HG03025 (cell line): ENCODE measurements around the gene KIAA0513.

Experiments
- ATAC-seq: cut with Tn5 transposase; IDR thresholded peaks from one replicate; pipeline ENCODE4 v1.9.1; 2021; ENCODE audit warnings: mild to moderate bottlenecking, moderate library complexity; ENCODE audit not compliant: unreplicated experiment, low FRiP score

Gene KIAA0513

DNA sequence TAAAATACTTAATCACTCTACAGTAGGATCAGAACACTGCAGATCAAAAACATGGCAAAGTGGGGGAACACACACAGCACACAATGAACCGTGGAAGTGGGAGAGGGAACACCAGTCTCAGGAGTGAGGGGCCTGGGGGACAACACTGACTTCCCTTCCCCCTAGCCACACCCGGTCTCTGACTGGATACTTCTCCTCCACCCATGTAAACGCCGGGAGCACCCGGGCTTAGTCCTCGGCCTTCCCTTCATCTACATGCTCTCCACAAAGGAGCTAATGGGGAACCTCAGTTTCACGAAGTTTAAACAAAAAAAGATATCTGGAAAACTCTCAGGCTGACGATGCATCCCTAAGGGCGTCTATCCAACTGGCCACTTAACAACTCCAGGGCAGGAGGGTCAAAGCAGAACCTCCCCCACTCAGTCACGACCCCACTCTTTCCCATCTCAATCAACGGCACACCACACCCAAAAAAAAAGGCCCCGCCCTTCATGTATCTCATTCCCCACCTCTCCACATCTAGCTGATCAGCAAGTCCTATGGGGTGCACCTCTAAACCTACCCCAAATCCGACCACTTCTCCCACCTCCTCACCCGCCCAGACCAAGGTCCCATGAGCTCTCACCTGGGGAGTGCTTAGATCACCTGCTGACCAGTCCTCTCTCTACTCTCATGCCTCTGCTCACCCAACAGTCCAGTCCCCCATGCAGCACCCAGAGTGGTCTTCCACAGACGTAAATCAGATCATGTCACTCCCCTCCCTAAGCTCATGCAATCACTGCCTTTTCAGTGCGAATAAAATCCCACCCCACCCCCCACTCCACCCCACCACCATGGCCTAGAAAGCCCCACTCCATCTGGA is 23.6 kb upstream of the KIAA0513 start:
- ATAC-seq = no peak

DNA sequence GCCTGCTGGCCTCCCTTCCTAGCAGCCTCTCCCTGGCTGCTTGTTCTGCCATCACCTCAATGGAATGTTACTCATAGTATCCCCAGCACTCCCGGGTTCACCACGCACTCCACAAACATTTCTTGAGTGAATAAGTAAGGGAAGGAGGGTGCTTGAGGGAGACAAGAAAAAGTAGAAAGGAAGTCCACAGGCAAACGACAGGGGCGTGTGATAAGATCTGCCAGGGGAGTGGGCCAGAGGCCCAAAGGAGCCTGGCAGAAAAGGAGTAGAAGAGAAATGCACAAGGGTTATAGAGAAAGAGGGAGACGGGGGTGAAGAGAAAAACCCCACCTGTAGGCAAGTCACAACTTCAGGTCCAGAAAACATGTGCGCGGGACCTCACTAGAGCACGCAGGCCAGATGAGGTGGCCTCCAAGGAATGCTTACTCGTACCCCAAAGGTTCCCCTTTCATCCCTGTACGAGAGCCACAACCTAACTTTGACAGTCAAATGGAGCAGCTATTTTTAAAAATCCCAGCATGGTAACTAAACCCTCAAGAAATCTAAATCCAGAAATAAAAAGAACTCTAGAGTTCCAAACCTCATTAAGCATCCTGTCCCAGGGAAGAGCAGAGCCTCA is 22.9 kb upstream of the KIAA0513 start:
- ATAC-seq = no peak

DNA sequence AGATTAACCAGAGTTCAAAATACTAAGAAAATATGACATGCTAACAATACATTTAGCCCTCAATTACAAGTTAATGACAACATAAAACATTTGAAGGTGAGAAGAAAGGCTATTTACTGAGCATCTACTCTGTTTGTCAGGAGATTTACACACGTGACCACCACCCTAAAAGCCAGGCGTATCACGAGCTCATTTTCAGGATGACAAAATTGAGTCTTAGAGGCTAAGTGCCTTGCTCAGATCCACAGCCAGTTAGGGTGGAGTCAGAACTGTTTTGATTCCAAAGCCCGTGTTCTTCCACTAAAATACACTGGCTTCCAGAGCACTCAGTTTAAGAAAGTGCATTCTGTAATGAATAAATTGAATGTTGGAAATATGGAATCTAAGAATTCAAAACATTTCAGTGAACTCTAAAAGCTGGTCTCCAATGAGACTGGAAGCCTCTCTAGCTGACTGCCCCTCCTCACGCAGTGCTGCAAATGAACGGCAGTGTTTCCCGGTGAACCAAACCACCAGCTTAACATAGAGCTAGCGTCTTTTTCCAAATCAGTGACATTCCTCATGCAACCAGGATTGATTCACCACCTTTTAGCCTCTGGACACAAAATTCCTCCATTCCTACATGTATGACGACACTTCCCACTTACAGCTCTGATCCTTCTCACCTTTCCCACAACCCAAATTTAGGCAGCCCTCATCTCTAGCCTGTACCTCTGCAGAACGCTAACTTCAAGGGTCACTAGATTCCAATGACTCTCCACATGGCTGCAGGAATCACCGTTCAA is 22.1 kb upstream of the KIAA0513 start:
- no peak for ATAC-seq

DNA sequence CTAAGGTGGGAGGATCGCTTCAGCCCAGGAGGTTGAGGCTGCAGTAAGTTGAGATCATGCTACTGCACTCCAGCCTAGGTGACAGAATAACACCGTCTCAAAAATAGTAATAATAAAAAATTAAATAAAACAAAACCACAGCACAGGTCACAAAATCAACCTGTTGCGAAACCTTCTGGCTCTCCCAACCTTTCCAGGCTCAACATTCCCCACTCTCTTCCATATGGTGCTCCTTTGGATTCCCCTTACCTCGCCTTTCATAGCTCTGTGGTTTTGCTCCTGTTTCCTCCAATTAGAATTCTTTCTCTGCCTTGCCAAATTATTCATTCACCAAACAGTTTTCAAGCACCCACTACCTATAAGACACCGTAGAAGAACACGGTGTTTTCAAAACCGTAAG is 21.0 kb upstream of the KIAA0513 start:
- no peak for ATAC-seq

DNA sequence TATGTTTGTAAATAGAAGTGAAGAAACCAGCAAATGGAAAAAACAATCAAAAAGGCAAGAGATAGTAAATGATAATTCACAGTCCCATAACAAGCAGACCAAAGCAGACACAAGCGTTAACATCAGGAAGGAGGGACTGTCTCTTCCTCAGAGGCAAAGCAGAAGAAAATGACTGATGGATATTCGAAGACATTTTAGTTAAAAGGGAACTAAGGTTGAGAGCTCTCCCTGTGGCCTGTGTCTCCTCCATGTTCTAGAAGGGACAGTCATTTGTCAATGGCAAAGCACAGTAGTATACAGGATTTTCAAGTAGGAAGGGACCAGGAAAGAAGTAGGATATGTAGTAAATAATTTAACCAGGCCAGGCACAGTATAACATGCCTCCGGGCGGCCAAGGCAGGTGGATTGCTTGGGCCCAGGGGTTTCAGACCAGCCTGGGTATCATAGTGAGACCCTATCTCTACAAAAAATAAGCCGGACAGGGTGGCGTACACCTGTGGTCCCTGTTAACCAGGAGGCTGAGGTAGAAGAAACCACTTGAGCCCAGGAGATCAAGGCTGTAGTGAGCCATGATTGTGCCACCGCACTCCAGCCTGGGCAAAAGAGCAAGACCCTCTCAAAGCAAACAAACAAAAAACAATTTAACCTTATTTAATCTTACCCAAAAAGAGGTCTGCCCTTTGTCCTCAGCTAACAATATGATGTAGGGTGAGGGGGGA is 19.9 kb upstream of the KIAA0513 start:
- no peak for ATAC-seq

DNA sequence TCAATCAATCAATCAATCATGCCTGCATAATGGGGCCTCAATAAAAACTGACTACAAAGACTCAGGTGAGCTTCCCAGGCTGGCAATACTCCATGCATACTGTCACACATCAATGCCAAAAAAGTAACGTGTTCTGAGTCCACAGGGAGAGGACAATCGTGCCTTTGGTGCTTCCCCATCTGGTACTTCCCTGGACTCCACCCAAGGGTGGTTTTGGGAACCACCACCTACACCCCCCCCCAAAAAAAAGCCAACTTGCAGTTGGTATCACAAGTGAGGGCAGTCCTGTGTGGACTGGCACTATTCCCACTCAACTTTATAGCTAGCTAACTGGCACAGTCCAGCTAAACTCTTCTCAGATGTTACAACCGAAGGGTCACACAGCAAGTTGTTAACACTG is 19.3 kb upstream of the KIAA0513 start:
- no peak for ATAC-seq

DNA sequence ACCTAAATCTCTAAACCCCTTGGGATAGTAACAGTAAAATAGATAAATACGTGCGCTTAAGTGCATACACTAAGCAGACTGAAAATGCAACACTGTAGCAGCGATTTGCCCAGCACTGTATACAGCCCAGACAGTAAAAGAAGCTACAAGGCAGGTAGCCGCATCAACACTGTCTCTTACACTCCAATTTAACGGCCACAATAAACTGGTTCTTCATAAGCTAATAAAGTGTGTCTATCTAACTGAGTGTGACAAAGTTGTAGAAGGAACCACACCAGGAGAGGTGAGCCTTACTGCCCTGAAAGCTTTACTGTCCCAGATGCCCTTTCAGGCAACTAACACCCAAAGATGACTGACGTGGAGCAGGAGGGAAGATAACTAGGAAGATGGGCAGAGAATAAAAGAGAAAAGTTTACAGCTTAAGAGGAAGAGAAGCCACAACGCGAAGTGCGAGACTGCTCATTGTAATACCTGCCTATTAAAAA is 17.1 kb upstream of the KIAA0513 start:
- ATAC-seq = peak; percentile 5

DNA sequence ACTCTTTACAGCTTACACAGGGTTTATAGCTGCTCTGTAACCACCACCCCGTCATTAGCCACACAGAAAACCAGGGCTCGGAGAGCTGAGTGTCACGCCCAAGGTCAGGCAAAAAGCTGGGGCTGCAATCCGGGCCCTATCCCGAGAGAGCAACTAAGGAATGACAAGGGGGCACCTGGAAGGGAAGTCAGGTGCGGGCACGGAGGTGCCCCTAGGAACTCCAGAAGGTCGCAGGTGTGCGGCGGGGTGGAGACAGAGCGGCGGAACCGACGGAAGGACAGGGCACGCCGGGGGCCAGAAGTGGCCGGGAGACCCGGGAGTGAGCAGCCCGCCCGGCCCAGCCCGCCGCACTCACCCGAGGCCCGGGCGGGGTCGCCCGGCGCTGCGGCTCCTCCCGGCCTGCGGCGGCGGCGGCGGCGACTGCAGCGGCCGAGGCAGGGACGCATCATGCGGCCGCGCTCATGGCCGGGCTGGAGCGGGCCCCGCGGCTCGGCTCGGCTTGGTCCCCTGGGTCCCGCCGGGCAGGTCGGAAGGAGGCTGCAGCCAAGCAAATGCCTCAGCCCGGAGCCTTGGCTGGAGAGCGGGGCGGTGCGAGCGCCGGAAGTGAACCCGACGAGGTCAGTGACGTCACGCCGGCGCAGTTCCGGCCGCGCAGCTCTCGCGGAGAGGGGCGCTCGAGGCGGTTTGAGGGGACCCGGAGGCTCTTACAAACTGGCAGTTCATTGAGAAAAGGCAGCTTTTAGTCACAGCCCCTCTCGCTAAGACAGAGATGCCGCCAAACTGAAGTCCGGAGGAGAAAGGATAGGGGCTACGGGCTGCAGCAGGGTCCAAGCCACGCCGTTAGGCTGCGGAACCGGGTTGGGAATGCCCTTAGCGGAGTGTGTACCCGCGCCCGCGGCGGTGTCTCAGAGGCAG is 16.4 kb upstream of the KIAA0513 start, which contains the start of gene ZDHHC7:
Gene ZDHHC7, minus strand, starts transcription at position 605 of the 915 bp plus-strand sequence. CDS start 20,917 bp downstream, outside the sequence.
- ATAC-seq = peak; percentile 86

DNA sequence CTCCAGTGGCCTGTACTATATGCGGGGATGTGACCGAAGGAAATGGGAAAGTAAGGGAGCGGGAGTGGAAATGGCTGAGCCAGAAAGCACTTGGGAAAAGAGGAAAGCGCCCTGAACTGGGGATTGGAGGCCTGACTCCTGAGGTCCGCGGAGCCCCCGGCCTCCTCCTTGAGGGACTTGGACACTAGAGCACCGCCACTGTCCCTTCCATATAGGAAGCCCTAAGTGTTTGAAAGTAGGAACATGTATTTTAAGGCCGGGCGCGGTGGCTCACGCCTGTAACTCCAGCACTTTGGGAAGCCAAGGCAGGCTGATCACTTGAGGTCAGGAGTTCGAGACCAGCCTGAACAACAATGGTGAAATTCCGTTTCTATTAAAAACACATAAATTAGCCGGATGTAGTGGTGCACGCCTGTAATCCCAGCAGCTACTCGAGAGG is 15.7 kb upstream of the KIAA0513 start:
- no peak for ATAC-seq

DNA sequence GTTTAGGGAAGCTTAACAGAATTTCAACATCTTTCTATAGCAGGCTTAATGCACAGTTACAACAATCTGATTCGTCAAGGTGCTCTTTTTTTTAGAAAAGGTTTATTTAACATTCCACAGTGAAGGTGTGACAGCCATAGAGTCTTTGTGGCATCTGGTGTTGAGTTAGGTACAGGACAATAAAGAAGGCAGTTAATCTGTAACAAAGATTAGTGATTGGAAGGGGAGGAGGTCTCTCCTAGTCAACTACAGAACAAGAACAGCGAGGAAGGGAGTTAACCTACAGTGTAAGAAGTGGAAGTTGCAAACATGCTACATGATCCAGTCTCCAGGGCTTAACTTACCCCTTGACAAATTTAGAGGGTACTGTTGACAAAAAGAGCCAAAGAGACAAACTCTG is 13.3 kb upstream of the KIAA0513 start:
- ATAC-seq = no peak

DNA sequence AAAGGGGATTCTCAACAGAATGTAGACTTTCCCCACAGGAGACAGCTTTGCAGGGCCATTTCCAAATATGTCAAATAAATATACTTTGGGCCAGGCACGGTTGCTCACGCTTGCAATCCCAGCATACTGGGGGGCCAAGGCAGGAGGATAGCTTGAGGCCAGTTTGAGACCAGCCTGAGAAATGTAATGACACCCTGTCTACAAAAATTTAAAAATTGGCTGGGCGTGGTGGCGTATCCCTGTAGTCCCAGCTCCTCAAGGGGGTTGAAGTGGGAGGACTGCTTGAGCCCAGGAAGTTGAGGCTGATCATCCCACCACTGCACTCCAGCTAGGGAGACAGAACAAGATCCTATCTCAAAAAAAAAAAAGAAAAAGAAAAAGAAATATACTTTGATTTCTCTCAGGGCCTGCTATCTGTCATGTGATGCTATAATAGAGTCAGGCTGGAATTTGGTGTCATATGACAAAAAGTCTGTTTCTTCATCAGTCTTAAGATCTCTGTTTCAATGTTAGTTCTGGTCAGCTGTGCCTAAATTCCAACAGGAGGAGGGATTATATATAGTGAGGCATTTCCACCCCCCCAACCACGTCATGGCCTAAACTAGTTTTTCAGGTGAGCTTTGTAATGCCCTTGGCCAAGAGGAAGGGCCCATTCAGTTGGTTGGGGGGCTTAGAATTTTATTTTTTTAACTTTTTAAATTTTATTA is 12.0 kb upstream of the KIAA0513 start:
- no peak for ATAC-seq

DNA sequence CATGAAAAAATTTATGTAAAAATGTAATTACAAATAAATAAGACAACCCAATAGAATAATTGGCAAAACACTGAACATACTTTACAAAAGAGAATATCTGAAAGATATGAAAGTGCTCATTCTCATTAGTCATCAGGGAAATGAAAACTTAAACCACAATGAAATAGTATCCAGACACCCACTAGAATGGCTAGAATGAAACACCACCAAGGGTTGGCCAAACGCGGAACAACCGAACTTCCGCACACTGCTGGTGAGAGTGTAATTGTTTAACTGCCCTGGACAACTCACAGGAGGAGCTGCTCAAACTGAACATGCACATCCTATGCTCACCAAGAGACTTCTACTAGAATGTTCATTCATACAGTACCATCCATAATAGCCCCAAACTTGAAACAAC is 10.4 kb upstream of the KIAA0513 start:
- no peak for ATAC-seq

DNA sequence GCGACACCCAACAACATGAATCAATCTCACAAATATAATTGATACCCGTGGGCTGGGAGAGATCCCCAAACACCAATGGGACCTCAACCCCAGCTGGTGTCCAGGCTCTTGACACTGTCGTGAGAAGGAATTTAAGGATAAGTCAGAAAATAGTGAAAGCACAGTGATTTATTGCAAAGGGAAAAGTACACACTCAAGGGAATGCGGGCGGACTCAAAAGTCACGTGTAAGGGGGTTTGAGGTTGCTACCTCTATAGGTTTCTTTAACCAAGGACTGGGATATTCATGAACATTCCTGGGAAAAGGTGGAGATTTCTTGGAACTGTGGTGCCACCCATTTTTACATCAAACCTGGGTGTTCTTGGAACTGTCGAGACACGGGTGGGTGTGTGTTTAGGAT is 10.0 kb upstream of the KIAA0513 start:
- no peak for ATAC-seq

DNA sequence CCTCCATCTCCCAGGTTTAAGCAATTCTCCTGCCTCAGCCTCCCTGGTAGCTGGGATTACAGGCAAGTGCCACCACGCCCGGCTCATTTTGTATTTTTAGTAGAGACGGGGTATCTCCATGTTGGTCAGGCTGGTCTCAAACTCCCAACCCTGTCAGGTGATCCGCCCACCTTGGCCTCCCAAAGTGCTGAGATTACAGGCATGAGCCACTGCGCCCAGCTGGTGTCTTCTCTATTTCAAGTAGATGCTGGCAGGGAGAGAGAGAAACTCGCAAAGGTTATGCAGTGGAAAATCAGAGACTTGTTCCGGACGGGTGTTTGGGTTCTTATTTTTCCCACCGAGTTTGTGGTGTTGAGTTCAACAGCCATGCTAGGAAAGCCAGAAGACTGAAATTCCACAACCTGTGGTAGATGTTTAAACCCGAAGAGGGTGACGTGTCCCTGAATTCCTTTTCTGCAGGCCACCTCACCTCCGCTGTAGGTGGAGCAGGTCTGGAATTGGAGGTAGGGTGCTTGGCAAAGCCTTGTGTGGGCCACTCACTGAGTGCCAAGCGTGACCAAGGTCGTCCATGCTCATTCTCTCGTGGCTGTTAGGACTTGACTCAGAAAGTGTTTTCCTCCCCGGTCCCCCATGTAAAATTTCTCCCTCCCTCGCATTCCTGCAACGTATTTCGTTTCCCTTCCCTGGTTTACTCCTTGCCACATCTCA is 8.9 kb upstream of the KIAA0513 start:
- no peak for ATAC-seq

DNA sequence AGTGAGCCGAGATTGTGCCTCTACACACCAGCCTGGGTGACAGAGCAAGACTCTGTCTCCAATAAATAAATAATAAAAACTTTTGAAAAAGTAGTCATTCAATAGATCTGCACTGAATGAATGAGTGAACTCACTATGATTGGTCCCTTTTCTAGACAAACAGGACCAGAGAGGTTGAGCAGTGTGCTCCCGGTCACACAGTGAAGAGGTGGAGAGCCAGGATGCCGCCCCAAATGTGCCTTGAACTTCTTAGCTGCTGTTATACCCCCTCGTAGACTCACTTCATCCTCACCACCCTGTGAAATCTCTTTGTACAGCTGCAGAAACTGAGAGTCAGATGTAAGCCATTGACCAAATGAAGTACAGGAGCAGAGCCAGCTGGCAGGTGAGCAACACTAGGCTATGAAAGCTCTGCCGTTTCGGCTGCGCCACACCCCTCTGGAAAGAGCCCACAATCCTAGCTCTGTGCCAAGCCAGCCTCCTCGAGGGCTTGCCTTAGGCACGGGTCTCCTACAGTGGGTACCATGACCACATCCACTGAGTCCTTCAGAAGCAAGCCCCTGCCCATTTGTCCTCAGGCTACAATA is 7.8 kb upstream of the KIAA0513 start:
- ATAC-seq = no peak

DNA sequence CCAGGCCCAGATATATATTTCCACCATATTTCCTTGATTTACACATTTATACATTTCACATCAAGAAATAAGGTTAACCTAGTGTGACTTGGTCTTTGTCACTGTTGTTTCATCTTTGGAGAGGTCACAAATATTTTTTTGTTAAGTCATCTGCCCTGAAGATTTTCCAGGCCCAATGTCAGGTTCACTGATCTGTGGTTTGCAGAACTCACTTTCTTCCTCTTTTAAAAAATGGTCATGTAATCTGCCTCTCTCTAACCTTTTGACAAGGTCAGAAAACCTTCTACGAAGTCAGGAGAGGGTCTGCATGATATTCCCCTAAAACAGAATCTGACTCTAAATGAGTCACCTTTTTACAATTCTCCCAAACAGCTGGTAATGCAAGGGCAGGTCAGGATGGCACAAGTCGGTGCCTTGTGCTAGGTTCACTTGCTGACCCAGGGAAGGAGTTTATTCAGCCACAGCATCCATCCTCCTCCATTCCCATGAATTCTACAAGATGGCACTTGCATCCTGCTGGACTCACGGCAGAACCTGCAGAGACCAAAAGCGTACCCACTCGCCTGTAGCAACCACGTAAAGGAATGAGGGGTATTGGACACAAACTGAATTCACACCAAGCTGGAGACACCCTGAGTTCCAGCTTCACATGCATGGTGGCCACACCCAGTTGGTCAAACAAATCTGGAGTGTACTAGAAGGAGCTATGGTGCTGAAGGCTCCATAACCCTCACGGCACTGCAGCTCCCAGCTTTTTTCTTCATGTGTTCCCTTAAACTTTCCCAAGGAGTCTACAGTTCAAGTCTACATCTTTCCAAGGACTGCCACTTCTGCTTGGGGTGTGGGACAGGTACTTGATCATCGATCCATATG is 1.6 kb upstream of the KIAA0513 start:
- no peak for ATAC-seq

DNA sequence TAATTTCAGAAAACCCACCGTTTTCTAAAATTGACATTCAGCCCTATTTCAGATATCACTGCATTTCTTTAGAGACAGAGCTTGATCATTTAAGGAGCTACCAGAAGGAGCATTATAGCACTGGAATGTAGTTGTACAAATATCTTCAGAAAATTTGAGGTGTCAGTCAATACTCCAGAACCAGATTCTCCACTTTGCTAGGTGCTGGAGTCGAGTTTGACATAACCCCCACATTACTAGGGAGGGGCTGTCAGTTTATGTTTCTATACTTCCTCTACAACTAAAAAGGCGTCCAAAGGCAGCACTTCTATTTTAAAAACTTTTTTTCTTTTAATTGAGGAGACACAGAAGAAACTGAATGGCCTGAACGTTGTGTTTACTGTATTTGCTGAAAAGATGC is 892 bp upstream of the KIAA0513 start:
- no peak for ATAC-seq
